Measurements from ENCODE around the gene THADA.
A peak's percentile ranks its signal among the peaks of the same experiment; 100 is the strongest.

THADA gene

DNA sequence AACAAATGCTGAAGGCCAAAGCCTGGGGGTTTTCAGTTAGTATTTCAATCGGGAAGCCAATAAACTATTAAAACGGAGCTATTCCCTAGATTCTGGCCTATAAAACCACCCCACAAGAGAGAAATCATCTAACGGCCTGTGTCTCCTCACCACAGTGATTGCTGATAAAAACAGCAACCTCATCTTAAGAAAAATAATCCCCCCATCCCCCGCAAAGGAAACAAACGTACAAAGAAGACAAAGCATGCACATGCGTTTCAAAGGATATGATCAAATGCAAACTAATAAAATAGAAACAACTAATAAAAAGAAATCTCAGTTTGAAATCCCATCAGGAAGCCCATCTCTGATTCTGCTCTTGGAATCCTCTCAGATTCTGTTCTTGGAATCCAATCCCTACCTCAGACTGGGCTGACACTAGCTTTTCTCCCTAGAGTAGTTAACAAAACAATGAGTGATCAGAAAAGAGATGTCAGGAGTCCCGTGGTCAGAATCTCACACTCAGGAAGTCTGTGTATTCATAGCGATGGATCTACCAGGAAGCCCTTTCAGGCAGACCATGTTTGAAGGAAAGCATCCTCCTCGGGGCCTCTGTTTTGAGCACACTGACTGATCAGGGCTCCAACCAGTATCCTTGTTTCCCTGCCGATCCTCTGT lies 150.7 kb downstream of the THADA start:
- no peak for DNase-seq (ENCODE audit: low read depth)

DNA sequence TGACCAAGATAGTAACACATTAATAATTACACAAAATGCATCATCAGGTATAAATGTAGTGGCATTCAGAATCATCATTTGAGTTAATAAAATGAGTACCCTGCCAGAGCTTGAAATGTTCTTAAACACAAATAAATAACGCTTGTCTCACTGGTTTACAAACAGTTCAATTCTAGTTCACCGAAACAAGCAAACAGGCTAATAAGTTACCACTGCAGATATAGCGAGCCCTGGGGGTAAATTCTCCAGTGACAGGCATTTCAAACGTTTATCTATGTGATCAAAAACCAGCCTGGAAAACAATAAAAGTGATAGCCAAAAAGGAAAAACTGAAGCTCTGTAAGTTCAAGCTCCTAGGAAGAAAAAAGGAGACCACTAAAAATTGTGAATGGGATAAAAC lies 152.6 kb downstream of the THADA start:
- DNase-seq (ENCODE audit: low read depth), result no peak

- no peak for DNase-seq (ENCODE audit: low read depth)
These were observed 154.6 kb downstream of the THADA start for GRCh38 chr2:43441195-43441594.

GRCh38 chr2:43438858-43439655 lies 156.8 kb downstream of the THADA start:
- DNase-seq (ENCODE audit: low read depth), result no peak

GRCh38 chr2:43438342-43438741 lies 157.5 kb downstream of the THADA start:
- DNase-seq (ENCODE audit: low read depth), result no peak

DNA sequence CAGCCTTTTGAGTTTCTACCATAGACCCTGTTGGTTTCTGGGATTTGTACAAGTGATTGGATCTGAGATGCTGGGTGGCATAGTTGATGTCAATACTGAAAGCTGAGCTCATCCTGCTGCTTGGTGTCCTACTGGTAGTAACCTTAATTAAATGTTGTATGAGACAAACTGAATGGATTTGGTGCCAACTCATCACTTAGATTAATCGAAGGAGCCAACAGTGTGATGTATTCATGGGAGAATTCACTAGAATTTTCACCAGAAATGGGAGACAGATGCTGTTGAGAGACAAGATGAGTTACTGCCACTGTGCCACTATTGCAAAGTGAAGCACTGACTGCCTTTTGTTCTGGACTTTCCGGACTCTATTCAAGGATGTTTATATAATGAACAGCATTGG lies 158.5 kb downstream of the THADA start:
- DNase-seq (ENCODE audit: low read depth), result no peak

DNA sequence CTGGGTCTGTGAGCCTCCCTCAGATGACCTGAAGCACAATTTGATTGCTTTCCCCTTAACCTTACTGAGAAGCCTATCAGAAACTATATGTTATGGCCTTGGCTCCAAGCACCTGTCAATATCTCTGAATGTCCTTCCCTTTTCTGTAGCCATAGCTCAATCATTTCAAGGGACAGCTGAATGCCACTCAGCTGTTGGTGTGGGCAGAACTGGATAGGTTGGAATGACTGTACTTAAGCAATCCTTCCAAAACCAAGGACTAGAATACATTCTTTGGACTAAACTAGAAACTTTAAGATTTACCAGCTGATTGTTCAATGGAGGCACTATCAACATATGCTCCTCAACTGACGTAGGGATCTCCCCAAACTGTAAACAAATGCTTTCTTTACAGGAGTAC lies 159.4 kb downstream of the THADA start:
- DNase-seq (ENCODE audit: low read depth), result no peak

DNA sequence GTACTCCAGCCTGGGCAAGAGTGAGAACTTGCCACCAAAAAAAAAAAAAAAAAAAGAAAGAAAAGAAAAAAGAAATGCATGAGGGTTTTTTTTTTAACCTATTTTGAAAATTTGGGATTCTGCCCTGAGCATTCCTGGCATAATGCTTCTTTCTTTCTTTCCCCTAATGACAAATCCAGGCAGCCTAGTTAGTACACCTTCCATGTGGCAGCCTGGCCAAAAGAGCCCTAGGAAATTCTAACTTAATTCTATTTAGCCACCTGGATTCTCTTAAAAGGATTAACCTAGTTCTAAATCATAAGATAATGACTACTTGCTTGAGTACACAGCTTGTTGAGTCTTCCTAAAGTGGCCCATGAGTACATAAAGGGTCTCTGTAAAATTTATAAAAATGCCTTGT lies 160.1 kb downstream of the THADA start:
- no peak for DNase-seq (ENCODE audit: low read depth)

GRCh38 chr2:43430489-43430888 lies 165.3 kb downstream of the THADA start:
- DNase-seq (ENCODE audit: low read depth), result no peak

- DNase-seq (ENCODE audit: low read depth), result no peak
These were observed 166.5 kb downstream of the THADA start for GRCh38 chr2:43429369-43429768.

- no peak for DNase-seq (ENCODE audit: low read depth)
These were observed 168.8 kb downstream of the THADA start for GRCh38 chr2:43427032-43427424.

DNA sequence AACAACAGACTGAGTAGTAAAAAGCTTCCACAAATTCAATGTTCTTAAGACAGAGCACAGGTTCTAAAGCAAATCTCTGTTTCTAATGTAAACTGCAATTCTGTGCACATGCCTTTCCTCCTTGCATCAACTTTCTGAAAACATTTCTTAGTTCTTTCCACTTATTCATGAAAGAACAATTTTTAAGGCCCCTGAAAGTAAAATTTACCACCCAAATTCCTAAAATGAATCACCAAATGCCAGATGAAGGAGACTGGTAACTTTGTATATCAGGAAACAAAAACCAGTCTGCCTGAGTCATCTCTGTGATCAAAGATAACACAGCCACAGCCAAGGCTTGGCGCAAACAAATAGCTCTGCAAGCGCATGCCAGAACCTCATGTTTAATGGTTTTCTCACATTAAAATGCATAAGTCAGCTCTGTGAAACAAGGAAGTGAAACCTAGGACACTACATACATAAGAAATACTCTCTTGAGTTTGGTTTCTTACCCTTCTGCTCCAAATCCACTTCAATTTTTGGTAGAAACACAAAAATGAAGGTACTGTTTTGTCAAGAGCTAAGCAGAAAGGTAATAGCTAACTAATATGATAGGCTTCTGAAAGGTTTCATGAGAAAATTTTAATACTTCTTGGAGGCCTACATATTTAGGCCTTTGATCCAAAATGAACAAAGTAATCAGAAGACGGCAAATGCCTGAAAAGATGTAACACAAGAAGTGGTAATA lies 169.4 kb downstream of the THADA start:
- peak; percentile 98 for DNase-seq (ENCODE audit: low read depth)

- DNase-seq (ENCODE audit: low read depth), result no peak
These were observed 170.2 kb downstream of the THADA start for GRCh38 chr2:43425659-43426058.

DNA sequence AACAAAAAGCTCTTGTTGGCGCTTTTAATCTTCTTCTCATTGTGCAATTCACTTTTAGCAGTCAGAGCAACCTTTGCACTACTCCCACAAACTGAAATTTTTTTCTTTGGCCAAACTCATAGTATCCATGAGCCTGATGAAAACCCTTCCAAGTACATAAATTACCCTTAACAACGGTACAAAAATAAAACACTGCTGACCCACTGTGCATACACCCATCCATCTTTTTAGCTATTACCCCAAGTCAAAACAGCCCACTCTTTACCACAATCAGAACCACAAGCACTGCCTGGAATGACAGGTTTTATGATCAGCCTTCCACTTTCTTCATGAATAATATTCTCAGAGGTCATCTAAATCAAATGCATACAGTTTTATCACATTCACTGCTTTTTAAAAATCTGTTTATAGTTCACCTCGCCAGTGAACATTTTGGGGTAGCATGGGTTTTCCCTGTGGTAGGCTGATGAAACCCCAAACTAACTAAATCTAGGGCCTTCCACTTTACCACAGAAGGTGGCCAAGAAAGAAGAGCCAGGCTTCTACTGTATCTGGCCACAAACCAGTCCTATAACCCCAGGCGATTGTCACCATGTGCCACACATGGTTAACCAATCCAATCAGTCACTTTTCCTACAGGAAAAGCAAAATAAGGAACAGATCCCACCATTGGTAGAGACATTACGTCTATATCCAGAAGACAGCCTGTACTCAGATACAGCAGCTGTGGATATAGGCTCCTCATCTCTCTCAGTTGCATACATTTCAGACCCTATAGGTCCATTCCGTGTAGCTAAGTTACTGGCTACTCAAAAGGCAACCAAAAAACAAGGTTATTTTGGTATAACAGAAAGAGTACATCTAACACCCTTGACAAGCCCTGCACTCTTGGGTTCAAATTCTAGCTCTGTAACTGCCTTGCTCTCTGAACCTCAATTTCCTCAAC lies 171.3 kb downstream of the THADA start:
- peak; percentile 88 for DNase-seq (ENCODE audit: low read depth)

GRCh38 chr2:43423941-43424261 lies 171.9 kb downstream of the THADA start:
- no peak for DNase-seq (ENCODE audit: low read depth)

DNA sequence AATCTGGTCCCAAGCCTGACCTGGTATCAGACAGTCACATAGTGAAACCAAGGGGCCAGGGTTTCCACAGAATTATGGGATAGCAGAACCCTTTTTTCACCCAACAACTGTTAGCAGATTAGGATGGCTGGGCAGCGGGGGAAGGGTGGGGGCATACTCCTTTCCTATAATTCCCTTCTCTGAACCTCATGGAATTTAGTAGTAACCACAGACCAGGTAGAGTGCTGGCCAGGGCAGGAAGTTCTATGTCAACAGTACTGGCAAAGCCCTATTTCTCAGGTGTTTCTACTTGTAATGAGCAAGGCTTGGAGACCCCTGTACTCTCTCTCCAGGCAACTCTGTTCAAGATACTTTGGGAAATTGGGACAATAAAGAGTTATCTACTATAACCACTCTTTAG lies 174.6 kb downstream of the THADA start:
- DNase-seq (ENCODE audit: low read depth), result no peak

DNA sequence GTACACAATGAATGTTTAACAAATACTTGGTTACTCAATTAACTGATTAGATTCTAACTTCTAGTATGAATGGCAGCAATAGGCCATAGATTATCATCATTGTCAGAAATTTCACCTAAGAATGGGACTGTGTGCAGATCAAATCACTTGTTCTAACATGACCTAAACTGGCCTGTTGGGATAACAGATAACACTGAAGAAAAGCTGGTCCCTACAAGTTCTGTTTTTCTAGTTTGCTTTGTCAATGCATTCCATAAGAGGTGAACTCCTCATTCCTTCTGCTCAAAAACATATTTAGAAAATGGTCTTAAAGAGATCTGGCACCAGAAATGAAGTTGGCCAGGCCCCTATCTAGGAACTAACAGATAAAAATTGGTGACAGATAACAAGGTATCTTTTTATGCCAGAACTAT lies 175.4 kb downstream of the THADA start:
- no peak for DNase-seq (ENCODE audit: low read depth)

DNA sequence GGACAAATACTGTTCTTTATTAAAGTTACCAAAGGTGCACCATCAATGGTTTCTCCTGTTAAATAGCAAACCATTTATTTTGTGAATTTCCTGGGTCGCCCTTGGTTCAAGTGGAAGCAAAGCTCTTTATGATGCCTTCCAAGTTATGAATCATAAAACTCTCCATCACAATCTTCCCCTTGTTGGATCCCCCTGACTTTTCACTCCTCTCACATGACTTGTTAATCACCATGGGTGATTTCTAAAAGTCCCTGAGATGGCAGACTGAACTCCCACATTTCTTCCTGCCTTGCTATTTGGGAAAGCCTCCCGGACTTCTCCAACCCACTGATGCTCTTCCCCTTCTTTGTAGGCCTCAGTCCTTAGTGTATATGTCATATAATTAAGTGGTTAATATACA lies 176.0 kb downstream of the THADA start:
- no peak for DNase-seq (ENCODE audit: low read depth)

DNA sequence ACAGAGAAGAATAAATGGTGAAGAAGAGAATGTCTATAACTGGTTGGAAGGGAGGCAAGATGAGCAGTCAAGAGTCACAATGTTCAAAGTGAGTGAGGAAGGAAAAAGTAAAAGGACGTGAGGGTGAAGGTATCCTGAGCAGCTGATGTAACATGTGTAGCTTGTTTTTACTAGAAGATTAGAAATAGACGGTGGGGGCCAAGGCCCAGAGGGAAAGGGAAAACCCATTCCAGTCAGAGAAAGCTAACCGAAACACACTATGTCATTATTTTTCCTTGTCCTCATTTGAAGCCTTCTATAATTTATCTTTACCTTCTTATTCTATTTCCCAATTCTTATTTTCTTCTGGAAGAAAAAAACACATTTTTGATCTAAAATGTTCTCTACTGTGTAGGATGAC lies 176.6 kb downstream of the THADA start:
- no peak for DNase-seq (ENCODE audit: low read depth)

- no peak for DNase-seq (ENCODE audit: low read depth)
These were observed 177.2 kb downstream of the THADA start for GRCh38 chr2:43418680-43419079.

DNA sequence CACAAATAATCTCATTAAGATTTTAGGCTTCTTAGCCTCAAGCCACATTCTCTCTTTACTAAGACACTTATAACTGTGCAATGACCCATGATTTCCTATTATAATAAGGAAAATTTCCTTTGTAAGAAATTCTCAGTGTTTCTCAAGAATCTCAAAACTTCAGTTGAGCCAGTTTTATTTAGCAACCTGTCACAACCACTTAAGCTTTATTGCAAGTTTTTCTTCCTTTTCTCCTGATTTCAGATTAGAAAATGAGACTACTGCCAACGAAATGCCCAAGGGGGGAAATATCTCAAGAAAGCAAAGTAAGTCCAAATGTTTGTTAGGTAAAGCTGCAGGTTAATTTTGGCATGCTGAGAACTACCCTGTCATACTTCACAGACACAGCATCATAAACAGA lies 178.5 kb downstream of the THADA start:
- DNase-seq (ENCODE audit: low read depth), result no peak

- DNase-seq (ENCODE audit: low read depth), result no peak
These were observed 180.2 kb downstream of the THADA start for GRCh38 chr2:43415592-43415991.
